HepG2 (cell line): ENCODE results near the gene GPR137. TPM values are rescaled to one million over a fixed set of nuclear protein-coding genes. Genes with fewer than 3 reads are reported as not detected.
A peak's percentile ranks its signal among the peaks of the same experiment; 100 is the strongest.

ENCODE experiments used
- CEBPG ChIP-seq: IDR thresholded peaks from 2 replicates; pipeline ENCODE4 v1.6.1; 2016
- HES4 ChIP-seq: sonication (generic); formaldehyde crosslinking; IDR thresholded peaks from 2 replicates; pipeline ENCODE4 v1.9.0; 2021; ENCODE audit warnings: mild to moderate bottlenecking, missing genetic modification reagents, borderline replicate concordance
- KDM5A ChIP-seq: fragments of 200-600 bp; sonication (generic); IDR thresholded peaks from 2 replicates; pipeline ENCODE4 v1.7.0; 2018; ENCODE audit warnings: antibody characterized with exemption, mild to moderate bottlenecking, low read length, borderline replicate concordance
- NFATC3 ChIP-seq: sonication (generic); formaldehyde crosslinking; IDR thresholded peaks from 2 replicates; pipeline ENCODE4 v1.5.1; 2020; ENCODE audit warnings: mild to moderate bottlenecking, missing genetic modification reagents
- NFKBIZ ChIP-seq: IDR thresholded peaks from 2 replicates; pipeline ENCODE4 v1.6.1; 2018; ENCODE audit warnings: missing genetic modification reagents, missing compliant biosample characterization
- POGZ ChIP-seq: sonication (generic); formaldehyde crosslinking; IDR thresholded peaks from 2 replicates; pipeline ENCODE4 v1.4.0; 2020; ENCODE audit warnings: mild to moderate bottlenecking, missing genetic modification reagents
- TOE1 ChIP-seq: sonication (generic); formaldehyde crosslinking; IDR thresholded peaks from 2 replicates; pipeline ENCODE4 v1.4.0; 2020; ENCODE audit warnings: mild to moderate bottlenecking, missing genetic modification reagents
- ZFP91 ChIP-seq: sonication (generic); formaldehyde crosslinking; IDR thresholded peaks from 2 replicates; pipeline ENCODE4 v1.9.0; 2022; ENCODE audit warnings: missing genetic modification reagents, mild to moderate bottlenecking, borderline replicate concordance
- ZNF230 ChIP-seq: sonication (generic); formaldehyde crosslinking; IDR thresholded peaks from 2 replicates; pipeline ENCODE4 v1.4.0; 2020; ENCODE audit warnings: mild to moderate bottlenecking, missing genetic modification reagents
- ZNF280D ChIP-seq: sonication (generic); formaldehyde crosslinking; IDR thresholded peaks from 2 replicates; pipeline ENCODE4 v1.5.1; 2020; ENCODE audit warnings: mild to moderate bottlenecking, missing genetic modification reagents
- ZNF430 ChIP-seq: sonication (generic); formaldehyde crosslinking; IDR thresholded peaks from 2 replicates; pipeline ENCODE4 v1.9.0; 2021; ENCODE audit warnings: mild to moderate bottlenecking, missing genetic modification reagents
- ZNF543 ChIP-seq: sonication (generic); formaldehyde crosslinking; IDR thresholded peaks from 2 replicates; pipeline ENCODE4 v1.4.0; 2020; ENCODE audit warnings: mild to moderate bottlenecking, missing genetic modification reagents
- ZNF557 ChIP-seq: sonication (generic); formaldehyde crosslinking; IDR thresholded peaks from 2 replicates; pipeline ENCODE4 v1.4.0; 2020; ENCODE audit warnings: missing genetic modification reagents
- ZNF558 ChIP-seq: sonication (generic); formaldehyde crosslinking; IDR thresholded peaks from 2 replicates; pipeline ENCODE4 v1.9.0; 2022; ENCODE audit warnings: mild to moderate bottlenecking, missing genetic modification reagents, borderline replicate concordance
- polyA plus RNA-seq, 8 experiments: library from polyadenylated mRNA; depleted of rRNA in 3 of 8; stranded (reverse) in 7 of 8; unstranded in 1 of 8; fragments of >200 nt; fragmentation: Illumina TruSeq in 4 of 8; extraction: Trizol in 4 of 8; gene quantifications; 2 replicates each; pipeline versions ENCODE4 v1.2.1 to v1.2.3, GENCODE V29; 2011 to 2016; ENCODE audit warnings: low read depth in 4 of 8, missing spikeins in 1 of 8, mixed read lengths in 1 of 8; ENCODE audit not compliant: insufficient read depth in 1 of 8
- total RNA-seq, 5 experiments: library from RNA; depleted of rRNA; stranded (reverse); fragments of >200 nt; fragmentation: Illumina TruSeq; extraction: Trizol; gene quantifications; 2 replicates each; pipeline ENCODE4 v1.2.3, GENCODE V29; 2016; ENCODE audit warnings: low read depth in 1 of 5
- TF ChIP-seq, protein P1 (sequence below): sonication (generic); formaldehyde crosslinking; IDR thresholded peaks from 2 replicates; pipeline ENCODE4 v1.4.0; 2020; ENCODE audit warnings: mild to moderate bottlenecking, missing genetic modification reagents
- TF ChIP-seq, protein P2 (sequence below): sonication (generic); formaldehyde crosslinking; IDR thresholded peaks from 2 replicates; pipeline ENCODE4 v1.8.0; 2022; ENCODE audit warnings: missing genetic modification reagents, low read depth, mild to moderate bottlenecking, borderline replicate concordance
- TF ChIP-seq, protein P3 (sequence below): sonication (generic); formaldehyde crosslinking; IDR thresholded peaks from 2 replicates; pipeline ENCODE4 v1.4.0; 2020; ENCODE audit warnings: mild to moderate bottlenecking, missing genetic modification reagents

The GPR137 gene
- total and polyA plus RNA-seq, 2 of the 13 experiments (the other 11 are each of a cell fraction or from before 2014, with no cell fraction given): 8.5 to 13.2 TPM

DNA sequence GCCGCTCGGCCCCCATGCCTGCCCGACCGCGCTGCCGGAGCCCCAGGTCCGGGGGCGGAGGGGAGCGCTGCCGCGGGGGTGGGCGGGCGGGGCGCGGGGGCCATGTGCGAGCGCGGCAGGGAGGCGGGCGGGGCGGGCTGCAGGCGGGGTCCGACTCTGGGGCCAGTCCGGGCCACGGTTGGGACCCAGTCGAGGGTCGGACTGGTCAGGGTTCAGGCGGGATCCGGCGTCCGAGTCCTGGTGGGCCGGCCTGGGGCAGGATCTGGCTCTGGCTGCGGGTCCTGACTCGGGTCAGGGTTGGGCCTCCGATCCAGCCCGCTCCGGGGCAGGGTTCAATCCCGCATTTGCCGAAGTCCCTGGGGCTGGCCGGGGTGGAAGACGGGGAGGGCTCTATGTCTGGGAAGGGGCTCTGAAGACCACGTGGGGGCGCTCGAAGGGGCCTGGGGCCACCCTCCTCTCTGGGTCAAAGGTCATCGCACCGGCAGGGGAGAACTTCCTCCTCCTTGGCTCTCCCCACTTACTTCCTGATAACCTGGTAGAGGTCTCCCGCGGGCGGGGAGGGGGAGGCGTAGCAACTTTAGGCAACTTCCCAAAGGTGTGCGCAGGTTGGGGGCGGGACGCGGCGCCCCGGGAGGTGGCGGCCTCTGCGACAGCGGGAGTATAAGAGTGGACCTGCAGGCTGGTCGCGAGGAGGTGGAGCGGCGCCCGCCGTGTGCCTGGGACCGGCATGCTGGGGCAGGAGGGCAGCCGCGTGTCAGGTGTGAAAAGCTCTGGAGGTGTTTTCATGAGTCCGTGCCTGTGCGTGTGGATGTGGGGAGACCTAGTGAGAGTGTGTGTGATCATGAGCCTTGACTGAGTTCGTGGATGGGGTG, 20.3 kb downstream of the GPR137 start (continued):
- no peak for TF ChIP-seq NFATC3 (CRISPR knock-in tag)
- no peak for TF ChIP-seq TOE1 (CRISPR knock-in tag)
- TF ChIP-seq ZNF280D (CRISPR knock-in tag): peak; percentile 64; the same call in 1 of the 2 replicates
- no peak for TF ChIP-seq NFKBIZ (CRISPR knock-in tag)
- no peak for TF ChIP-seq ZNF230 (CRISPR knock-in tag)
- TF ChIP-seq, protein P1, sequence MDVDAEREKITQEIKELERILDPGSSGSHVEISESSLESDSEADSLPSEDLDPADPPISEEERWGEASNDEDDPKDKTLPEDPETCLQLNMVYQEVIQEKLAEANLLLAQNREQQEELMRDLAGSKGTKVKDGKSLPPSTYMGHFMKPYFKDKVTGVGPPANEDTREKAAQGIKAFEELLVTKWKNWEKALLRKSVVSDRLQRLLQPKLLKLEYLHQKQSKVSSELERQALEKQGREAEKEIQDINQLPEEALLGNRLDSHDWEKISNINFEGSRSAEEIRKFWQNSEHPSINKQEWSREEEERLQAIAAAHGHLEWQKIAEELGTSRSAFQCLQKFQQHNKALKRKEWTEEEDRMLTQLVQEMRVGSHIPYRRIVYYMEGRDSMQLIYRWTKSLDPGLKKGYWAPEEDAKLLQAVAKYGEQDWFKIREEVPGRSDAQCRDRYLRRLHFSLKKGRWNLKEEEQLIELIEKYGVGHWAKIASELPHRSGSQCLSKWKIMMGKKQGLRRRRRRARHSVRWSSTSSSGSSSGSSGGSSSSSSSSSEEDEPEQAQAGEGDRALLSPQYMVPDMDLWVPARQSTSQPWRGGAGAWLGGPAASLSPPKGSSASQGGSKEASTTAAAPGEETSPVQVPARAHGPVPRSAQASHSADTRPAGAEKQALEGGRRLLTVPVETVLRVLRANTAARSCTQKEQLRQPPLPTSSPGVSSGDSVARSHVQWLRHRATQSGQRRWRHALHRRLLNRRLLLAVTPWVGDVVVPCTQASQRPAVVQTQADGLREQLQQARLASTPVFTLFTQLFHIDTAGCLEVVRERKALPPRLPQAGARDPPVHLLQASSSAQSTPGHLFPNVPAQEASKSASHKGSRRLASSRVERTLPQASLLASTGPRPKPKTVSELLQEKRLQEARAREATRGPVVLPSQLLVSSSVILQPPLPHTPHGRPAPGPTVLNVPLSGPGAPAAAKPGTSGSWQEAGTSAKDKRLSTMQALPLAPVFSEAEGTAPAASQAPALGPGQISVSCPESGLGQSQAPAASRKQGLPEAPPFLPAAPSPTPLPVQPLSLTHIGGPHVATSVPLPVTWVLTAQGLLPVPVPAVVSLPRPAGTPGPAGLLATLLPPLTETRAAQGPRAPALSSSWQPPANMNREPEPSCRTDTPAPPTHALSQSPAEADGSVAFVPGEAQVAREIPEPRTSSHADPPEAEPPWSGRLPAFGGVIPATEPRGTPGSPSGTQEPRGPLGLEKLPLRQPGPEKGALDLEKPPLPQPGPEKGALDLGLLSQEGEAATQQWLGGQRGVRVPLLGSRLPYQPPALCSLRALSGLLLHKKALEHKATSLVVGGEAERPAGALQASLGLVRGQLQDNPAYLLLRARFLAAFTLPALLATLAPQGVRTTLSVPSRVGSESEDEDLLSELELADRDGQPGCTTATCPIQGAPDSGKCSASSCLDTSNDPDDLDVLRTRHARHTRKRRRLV (CRISPR knock-in tag): peak; percentile 89
- TF ChIP-seq ZNF557 (CRISPR knock-in tag): no peak
- peak; percentile 45; the same call in 1 of the 2 replicates for TF ChIP-seq ZFP91 (CRISPR knock-in tag)
- no peak for TF ChIP-seq ZNF558 (CRISPR knock-in tag)
- peak; percentile 59 for TF ChIP-seq HES4 (CRISPR knock-in tag)
- no peak; the same call in 1 of the 2 replicates for TF ChIP-seq KDM5A
- TF ChIP-seq, protein P2, sequence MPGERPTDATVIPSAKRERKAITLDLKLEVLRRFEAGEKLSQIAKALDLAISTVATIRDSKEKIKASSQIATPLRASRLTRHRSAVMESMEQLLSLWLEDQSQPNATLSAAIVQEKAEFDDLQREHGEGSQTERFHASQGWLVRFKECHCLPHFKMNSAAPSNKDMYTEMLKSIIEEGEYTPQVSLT (CRISPR knock-in tag): no peak
- peak; percentile 38; the same call in 1 of the 2 replicates for TF ChIP-seq POGZ
- no peak for TF ChIP-seq ZNF543
- peak; percentile 44; the same call in 1 of the 2 replicates for TF ChIP-seq ZNF430 (CRISPR knock-in tag)
- TF ChIP-seq, protein P3, sequence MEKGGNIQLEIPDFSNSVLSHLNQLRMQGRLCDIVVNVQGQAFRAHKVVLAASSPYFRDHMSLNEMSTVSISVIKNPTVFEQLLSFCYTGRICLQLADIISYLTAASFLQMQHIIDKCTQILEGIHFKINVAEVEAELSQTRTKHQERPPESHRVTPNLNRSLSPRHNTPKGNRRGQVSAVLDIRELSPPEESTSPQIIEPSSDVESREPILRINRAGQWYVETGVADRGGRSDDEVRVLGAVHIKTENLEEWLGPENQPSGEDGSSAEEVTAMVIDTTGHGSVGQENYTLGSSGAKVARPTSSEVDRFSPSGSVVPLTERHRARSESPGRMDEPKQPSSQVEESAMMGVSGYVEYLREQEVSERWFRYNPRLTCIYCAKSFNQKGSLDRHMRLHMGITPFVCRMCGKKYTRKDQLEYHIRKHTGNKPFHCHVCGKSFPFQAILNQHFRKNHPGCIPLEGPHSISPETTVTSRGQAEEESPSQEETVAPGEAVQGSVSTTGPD (CRISPR knock-in tag): no peak
- no peak for TF ChIP-seq CEBPG
